ENCODE data around the gene FOXO1.

Gene FOXO1

GRCh38 chr13:40564342-40565001, 102.0 kb downstream of the FOXO1 start:
- TF ChIP-seq EGR1 (IDR thresholded peaks at IDR 0.05): no peak
- no peak for TF ChIP-seq YY1 (IDR thresholded peaks at IDR 0.05; ENCODE audit: low read depth)
- no peak for TF ChIP-seq FOXM1 (IDR thresholded peaks at IDR 0.05; ENCODE audit: borderline replicate concordance, low read depth)
- TF ChIP-seq REST (IDR thresholded peaks at IDR 0.05; ENCODE audit: low read depth): no peak
- TF ChIP-seq, protein P1, sequence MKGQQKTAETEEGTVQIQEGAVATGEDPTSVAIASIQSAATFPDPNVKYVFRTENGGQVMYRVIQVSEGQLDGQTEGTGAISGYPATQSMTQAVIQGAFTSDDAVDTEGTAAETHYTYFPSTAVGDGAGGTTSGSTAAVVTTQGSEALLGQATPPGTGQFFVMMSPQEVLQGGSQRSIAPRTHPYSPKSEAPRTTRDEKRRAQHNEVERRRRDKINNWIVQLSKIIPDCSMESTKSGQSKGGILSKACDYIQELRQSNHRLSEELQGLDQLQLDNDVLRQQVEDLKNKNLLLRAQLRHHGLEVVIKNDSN (IDR thresholded peaks at IDR 0.05): no peak
- TF ChIP-seq TAF1 (IDR thresholded peaks at IDR 0.05; ENCODE audit: low read depth): no peak
- TF ChIP-seq, protein P2, sequence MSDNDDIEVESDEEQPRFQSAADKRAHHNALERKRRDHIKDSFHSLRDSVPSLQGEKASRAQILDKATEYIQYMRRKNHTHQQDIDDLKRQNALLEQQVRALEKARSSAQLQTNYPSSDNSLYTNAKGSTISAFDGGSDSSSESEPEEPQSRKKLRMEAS (IDR thresholded peaks at IDR 0.05): no peak
- no peak for TF ChIP-seq EP300 (IDR thresholded peaks at IDR 0.05; ENCODE audit: borderline replicate concordance)
- TF ChIP-seq CREB1 (IDR thresholded peaks at IDR 0.05; ENCODE audit: low read depth): no peak
- no peak for TF ChIP-seq TCF12 (IDR thresholded peaks at IDR 0.05; ENCODE audit: low read depth)
- TF ChIP-seq CEBPB (IDR thresholded peaks at IDR 0.05): no peak
- TF ChIP-seq ZBTB7A (IDR thresholded peaks at IDR 0.05; ENCODE audit: low read depth): no peak
- no peak for TF ChIP-seq NFIC (IDR thresholded peaks at IDR 0.05)

GRCh38 chr13:40563350-40564125, 102.9 kb downstream of the FOXO1 start:
- TF ChIP-seq, protein P2 (IDR thresholded peaks at IDR 0.05): no peak

- TF ChIP-seq EGR1 (IDR thresholded peaks at IDR 0.05) (no peak), YY1 (IDR thresholded peaks at IDR 0.05; ENCODE audit: low read depth) (no peak), NFIC (IDR thresholded peaks at IDR 0.05) (no peak), EP300 (IDR thresholded peaks at IDR 0.05; ENCODE audit: borderline replicate concordance) (no peak), ZBTB7A (IDR thresholded peaks at IDR 0.05; ENCODE audit: low read depth) (no peak), TCF12 (IDR thresholded peaks at IDR 0.05; ENCODE audit: low read depth) (no peak), RAD21 (IDR thresholded peaks at IDR 0.05; ENCODE audit: low read depth) (no peak), FOXM1 (IDR thresholded peaks at IDR 0.05; ENCODE audit: borderline replicate concordance, low read depth) (no peak), CREB1 (IDR thresholded peaks at IDR 0.05; ENCODE audit: low read depth) (no peak), TAF1 (IDR thresholded peaks at IDR 0.05; ENCODE audit: low read depth) (no peak)
- TF ChIP-seq, protein P2 (IDR thresholded peaks at IDR 0.05): no peak
- TF ChIP-seq, protein P1 (IDR thresholded peaks at IDR 0.05): no peak
These were observed 103.5 kb downstream of the FOXO1 start for GRCh38 chr13:40562975-40563349.

- TF ChIP-seq CEBPB (IDR thresholded peaks at IDR 0.05): no peak
- no peak for TF ChIP-seq CREB1 (IDR thresholded peaks at IDR 0.05; ENCODE audit: low read depth)
- no peak for TF ChIP-seq EP300 (IDR thresholded peaks at IDR 0.05; ENCODE audit: borderline replicate concordance)
- TF ChIP-seq REST (IDR thresholded peaks at IDR 0.05; ENCODE audit: low read depth): no peak
- no peak for TF ChIP-seq TEAD4 (IDR thresholded peaks at IDR 0.05)
- TF ChIP-seq EGR1 (IDR thresholded peaks at IDR 0.05): no peak
- TF ChIP-seq, protein P1 (IDR thresholded peaks at IDR 0.05): no peak
- no peak for TF ChIP-seq FOXM1 (IDR thresholded peaks at IDR 0.05; ENCODE audit: borderline replicate concordance, low read depth)
- no peak for TF ChIP-seq TAF1 (IDR thresholded peaks at IDR 0.05; ENCODE audit: low read depth)
- TF ChIP-seq, protein P2 (IDR thresholded peaks at IDR 0.05): no peak
- no peak for TF ChIP-seq RAD21 (IDR thresholded peaks at IDR 0.05; ENCODE audit: low read depth)
- TF ChIP-seq TCF12 (IDR thresholded peaks at IDR 0.05; ENCODE audit: low read depth): no peak
- TF ChIP-seq ZBTB7A (IDR thresholded peaks at IDR 0.05; ENCODE audit: low read depth): no peak
- TF ChIP-seq YY1 (IDR thresholded peaks at IDR 0.05; ENCODE audit: low read depth): no peak
- TF ChIP-seq NFIC (IDR thresholded peaks at IDR 0.05): no peak
These were observed 106.5 kb downstream of the FOXO1 start for GRCh38 chr13:40559915-40560314.
